GM20431 (cell line): ENCODE data around the gene FMN1.

Source experiments
- in situ Hi-C: fragments of 300-500 bp; cut with MseI, MboI; formaldehyde crosslinking; loops from one replicate; pipeline ENCODE4 v1.15.0; 2020; ENCODE audit warnings: low sequenced_read_pairs; ENCODE audit not compliant: unreplicated experiment

FMN1 gene

DNA sequence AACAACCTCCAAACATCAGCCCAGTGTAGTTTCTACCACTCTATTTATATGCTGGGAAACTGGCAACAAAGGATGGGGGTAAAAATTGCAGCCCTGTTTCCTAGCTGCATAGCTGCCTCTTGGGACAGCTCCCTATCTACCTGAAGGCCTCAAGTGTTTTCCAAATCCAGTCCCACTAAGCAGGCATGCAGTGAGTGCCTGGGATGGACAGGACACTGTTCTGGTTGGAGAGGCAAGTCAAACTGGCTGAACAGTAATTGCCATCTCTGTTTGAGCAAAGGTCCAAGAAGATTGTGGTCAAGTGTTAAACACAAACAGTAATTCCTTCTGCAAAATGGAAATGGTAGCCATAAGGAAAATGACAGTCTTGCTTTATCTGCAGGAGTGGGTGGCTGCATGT, 125.4 kb downstream of the FMN1 start:
- in situ Hi-C loops: no loop called here

DNA sequence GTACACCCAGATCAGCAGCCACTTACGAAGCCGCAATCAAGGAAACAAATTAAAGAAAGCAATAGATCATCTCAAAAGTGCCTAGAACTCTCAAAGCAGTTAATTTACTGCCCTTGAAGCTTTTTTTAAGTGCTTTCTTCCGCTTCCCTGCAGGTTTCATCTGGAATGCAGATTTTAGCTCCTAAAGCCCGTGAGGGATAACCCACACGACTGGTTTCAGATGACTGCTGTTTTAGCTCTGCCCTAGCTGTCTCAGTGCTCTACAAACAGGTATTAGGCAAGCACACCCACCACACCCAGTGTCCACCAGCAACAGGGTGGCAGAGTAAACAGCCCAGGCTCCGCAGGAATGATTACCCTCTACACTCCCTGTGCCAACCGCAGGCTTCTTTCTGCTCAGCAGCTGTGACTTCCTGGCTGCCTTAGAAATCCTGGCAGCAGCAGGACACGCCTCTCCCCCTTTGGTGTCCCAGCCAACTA, 126.0 kb downstream of the FMN1 start:
- in situ Hi-C loops: no loop called here

DNA sequence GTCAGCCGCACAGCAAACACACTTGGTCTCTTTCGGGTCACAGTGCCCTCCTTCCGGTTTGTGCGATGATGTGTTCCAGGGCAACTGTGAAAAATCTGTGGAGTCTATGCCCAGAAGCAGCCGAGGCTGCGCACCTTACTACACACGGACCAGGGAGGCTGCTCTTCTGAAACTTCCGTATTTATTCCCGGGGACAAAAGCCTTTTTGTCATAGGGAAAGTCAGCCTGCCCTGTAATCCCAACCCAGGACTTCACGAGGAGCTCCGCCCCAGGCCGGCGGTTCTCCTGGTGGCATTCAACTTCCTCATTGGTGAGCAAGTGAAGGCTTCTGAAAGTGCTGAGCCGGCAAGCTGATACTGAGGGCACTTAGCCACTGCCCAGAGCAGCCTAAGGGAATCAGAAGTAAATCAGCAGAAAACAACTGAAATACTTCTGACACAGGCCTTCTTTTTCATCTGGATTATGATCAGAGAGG, 126.5 kb downstream of the FMN1 start:
- in situ Hi-C loops: no loop called here

DNA sequence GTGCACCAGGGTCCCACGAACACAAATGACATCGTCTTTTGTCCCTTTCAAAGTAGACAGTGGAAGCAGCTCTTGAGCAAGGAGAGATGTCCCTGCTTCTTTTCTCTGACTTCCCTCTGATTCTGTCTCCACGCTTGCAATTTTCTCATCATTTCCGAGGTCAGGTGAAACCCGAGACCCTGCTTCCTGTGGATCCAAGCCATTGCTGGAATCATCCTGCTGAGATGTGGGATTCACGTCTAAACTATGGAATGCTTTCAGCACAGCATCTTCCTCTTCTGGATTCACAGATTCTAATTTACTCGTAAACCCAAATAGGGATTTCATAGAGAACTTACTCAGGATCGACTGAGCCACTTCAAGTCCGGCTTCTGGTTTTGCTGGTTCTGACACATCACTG, 127.1 kb downstream of the FMN1 start:
- in situ Hi-C loops: no loop called here

DNA sequence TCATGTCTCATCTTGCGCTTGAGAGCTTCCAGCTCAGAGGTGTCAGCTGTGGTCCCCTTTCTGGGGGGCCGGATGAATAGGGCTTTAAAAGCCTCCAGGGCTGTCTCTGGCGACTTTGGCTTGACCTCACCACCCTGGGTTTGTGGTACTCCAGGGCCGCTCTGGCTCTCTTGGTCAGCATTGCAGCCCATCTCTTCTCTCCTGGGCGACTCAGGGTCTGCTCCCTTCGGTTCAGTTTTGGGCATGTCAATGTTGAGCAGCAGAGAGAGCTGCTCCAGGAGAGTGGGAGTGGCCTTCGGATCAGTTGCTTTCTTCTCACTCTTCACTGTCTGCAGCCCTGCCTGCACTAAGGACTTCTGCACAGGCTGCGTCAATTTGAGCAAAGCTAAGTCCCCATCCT, 127.9 kb downstream of the FMN1 start:
- in situ Hi-C loops: no loop called here

DNA sequence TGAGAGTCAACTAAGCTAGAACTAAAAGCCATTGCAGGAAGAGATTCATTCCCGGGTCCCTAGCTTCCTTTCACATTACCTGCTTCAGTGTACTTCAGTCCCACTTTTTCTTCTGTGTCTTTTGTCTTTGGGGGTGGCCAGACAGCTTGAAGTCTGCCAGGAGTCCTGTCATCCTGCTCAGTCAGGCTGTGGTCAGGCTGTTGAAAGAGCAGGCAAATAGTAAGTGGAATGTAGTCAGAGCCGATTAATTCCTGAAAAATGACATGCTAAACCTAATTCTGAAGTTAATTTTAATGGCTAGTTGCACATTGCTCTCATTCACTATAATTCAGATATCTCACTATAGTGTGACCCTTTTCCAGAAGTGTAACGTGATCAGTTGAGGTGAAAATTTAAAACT, 129.6 kb downstream of the FMN1 start:
- in situ Hi-C loops: no loop called here

DNA sequence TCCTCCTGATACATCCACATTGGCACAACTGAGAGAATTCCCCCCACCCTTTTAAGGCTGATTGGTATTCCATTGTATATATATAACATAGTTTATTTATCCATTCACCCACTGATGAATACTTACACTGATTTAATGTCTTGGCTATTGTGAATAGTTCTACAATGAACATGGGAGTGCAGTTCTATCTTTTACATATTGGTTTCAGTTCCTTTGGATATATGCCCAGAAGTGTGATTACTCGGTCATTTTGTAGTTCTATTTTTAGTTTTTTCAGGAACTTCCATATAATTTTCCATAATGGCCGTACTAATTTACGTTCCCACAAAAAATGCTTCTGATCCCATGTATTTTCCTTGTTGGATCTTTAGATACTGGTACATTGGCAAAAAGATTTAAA, 135.3 kb downstream of the FMN1 start:
- in situ Hi-C loops: no loop called here

DNA sequence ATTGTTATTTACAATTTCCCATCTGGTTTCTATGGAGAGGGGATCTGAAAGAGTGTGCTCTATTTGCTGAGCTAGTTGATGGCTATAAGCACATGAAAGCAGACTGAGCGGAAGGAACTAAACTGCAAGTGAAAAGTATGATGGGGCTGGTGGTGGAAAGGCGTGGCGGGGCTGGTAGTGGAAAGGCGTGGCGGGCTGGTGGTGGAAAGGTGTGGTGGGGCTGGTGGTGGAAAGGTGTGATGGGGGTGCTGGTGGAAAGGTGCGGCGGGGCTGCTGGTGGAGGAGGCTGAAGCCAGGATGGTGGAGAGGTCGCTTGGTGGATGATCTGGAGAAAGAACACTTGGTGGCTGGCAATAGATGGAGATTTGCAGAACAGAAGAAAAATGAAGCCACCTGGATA, 136.7 kb downstream of the FMN1 start:
- in situ Hi-C loops: no loop called here

DNA sequence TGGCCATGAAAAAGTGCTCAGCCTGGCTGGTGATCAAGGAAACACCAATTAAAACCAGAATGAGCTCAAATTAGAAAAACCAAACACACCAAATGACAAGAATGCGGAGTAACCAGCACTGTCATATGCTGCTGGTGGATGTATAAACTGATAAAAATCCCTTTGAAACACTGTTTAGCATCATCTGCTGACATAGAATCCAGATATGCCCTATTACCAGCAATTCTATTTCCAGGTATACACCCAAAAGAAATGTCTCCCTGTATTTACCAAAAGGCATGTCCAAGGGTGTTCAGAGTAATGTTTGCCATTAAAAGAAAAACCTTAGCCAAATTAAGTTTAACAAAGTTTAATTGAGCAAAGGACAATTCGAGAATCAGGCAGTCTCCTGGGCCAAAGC, 138.6 kb downstream of the FMN1 start:
- in situ Hi-C loops: no loop called here

DNA sequence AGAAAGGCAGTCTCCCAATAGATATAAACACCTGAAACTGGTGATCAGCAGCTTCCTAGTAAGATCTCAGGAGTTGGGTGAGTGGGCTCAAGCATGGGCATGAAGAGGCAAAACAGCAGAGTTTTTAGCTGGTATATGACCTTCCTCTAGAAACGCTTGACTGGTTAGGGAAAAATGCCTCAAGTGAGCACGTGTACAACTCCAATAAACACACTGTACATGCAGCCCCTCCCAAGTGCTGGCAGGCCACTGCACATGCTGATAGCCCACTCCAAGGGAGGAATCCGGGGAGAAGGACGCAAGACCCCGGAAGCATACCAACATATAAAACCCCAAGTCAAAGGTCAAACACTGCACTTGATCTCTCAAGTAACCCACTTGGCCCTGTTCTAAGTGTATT, 143.0 kb downstream of the FMN1 start:
- in situ Hi-C loops: no loop called here

DNA sequence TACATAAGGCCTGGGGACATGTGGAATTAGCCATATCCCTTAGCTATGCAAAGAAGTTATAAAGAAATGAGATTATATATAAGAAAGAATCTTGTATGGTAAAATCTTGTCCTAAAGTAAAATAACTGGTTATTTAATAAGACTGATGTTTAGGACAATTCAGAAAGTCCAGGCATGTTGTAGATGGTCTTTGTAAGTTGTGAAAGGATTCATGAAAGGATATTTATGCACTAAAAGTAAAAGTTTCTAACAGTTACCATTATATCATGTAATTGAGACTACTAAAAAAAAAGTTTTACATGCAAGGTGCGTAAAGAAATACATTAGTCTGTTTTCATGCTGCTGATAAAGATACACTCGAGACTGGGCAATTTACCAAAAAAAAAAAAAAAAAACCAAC, 146.3 kb downstream of the FMN1 start:
- in situ Hi-C loops: no loop called here

DNA sequence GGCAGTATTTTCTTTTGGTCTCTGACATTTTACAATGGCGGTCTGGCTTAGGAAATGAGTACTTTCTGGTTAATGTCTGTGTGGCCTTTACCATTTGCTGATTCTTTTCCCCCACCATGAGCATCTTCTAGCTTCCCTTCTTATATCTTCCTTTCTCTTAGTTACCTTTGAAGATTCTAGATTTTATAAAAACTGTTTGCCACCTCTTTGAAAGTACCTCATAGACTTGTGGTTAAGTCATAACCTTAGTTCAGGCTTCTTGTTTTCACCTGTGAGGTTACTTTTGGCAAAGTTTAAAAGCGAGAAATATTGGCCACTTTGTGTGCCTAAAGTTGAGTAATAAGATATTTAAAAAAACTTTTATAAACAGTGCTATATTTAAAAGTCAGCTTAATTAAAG, 147.4 kb downstream of the FMN1 start:
- in situ Hi-C loops: no loop called here

DNA sequence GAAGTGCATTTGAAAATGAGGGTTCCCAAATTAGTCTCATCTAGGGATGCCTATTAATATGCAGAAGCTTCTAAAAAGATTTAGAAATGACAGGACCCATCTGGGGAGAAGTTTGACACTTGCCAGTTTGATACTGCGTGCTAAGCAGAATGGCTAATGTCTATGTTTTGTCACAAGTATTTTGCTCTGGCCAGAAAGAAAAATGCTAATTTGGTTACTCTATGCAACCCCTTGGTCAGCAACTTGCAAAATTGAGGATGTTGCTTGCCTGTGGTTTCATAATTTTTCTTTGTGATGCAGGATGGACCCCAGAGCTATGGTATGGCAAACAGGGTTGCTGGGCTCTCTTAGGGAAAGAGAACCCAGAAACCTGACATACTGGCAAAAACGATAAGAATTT, 148.2 kb downstream of the FMN1 start:
- in situ Hi-C loops: no loop called here

DNA sequence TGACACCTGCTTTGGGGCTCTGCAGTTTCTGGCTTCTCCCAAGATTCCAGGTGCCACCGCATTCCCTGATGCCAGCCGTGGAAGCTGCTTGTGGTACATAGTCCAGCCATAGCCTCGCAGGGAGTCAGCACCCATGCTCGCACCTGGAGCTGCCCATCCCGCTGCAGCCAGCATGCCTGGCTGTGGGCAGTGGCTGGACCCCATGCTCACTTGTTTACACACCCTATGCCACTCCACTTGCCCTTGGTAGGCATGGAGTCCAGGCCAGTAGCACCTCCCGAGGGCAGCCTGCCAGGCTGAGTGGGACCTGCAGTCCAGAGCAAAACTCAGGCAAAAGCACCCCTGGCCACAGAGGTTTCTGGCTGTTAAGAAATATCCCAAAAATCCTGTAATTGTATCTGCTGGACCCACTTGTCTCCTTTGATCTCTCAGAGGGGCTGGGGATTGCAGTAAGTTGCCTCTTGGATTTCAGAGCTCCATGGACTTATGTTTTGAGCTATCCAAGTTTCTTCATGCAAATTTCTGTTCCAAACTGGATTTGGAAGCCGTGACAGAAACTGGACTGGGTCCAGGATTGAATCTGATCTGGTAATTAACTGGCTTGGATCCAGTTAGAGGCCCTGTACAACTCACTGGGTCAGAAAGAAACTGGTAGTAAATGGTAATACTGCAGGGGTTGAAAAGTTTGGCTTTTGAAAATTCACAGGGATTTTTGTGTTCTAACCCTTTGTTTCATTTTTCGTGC, 149.3 kb downstream of the FMN1 start:
- in situ Hi-C loops: no loop called here

DNA sequence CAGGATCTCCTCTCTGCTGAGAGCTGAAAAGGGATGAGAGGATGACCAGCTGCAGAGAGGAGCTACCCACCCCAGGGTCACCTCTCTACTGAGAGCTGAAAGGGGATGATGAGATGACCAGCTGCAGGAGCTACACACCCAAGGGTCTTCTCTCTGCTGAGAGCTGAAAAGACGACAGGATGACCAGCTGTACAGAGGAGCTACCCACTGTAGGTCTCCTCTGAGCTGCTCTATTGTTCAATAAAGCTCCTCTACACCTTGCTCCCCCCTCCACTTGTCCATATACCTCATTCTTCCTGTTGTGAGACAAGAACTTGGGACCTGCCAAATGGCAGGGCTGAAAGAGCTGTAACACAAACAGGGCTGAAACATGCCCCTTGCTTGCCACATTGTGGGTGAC, 149.9 kb downstream of the FMN1 start:
- in situ Hi-C loops: no loop called here

DNA sequence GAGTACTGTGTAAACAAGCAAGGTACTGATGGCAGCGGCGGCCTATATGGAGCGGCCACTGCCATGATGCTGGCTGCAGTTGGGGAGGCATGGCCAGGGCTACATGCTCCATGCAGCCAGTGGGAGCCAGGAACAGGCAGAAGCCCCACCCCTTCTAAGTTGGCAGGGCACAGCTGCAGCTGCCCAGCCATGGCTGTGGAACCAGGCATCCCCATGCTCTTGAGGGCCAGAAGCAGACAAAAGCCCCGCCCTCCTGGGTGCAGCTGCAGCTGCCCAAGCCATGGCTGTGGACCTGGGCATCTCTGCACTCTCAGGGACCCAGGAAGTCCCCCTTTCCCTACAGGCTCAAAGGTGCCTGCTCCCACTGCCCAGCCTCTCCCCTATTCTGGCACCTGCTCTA, 150.9 kb downstream of the FMN1 start:
- in situ Hi-C loops: no loop called here

DNA sequence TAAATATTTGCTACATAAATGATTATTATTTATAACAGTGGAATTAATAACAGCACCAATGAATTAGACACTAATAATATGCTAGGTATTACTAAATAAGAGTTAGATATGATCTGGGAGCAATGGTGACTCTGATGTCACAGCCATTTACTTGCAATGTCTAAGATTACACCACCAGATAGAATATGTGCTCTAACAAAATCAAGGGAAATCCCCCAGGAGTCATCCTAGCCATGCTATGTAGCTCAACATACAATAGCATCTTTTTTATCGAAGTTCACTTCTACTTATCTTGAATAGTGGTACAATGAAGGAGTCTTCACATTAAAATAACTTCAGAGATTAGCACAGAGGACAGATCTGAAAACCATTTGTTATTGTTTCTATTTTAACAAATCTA, 154.0 kb downstream of the FMN1 start:
- in situ Hi-C loops: no loop called here

DNA sequence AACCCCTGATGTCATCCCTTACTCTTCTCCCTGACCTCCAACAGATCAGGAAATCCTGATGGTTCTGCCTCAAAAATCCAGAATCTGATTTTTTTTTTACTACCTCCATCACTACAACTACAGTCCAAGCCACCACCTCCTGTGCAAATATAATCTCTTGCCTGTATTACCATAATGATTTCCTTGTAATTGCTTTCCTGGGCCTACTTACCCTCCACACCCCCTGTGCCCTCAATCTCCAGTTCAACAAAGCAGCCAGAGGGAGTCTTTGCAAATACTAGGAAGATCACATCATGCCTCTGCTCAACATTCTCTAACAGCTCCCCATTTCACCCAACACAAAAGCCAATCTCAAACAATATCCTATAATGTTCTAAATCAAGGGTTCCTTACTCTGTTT, 159.9 kb downstream of the FMN1 start:
- in situ Hi-C loops: no loop called here

DNA sequence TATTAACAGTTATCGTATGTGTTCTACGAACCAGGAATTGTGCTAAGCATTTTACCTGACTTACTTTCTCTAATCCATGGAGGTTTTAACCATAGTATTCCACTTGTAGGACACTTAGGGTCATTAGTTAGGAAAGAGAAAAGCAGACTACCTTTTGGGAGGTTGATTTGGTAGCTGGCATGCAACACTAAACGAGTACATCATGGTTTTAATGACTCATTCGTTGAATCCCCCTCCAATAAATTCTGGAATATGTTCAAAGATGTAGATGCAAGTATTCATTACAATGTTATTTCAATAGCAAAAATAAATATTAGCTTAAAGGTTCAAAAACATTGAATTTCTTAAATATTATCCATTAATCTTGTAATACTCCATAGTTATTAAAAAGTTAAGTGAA, 162.5 kb downstream of the FMN1 start:
- in situ Hi-C loops: no loop called here

DNA sequence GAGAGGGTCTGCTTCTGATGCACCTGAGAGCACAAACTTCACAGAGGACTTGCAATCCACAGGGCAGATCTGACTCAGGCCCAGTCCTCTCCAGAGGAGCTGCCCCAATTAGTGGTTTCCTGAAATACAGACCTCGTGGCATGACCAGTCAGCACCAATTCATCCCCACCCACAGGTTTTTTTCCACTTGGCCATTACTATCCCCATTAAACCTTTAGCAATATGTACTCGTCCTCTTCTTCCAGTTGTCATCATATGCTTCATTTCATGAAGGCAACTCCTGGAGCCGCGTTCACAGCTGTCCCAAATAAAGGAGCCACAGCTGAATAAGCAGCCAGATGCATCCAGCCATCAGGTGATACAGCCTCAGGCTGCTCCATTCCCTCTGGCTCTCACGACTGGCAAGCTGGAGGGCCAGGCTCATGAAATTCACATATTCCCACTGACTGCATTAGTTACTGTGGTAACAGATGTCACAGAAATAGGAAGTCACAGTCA, 163.1 kb downstream of the FMN1 start:
- in situ Hi-C loops: no loop called here

DNA sequence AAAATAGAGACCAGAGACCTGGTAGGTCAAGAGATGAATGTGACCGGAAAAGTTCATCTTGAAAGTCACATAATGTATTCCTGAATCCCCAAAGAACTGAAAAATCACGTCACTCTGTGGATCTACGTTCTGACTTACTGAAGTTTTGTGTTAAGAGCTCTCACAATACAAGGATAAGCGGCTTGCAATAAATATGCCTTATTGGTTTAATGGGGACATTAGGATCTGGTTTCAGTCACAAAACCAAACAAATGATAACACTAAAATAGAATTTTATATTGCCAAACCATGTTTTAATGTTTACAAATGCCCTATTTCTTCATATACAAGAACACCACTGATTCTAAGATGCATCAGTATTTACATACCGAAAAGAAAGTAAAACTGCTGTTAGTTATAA, 164.2 kb downstream of the FMN1 start:
- in situ Hi-C loops: no loop called here

DNA sequence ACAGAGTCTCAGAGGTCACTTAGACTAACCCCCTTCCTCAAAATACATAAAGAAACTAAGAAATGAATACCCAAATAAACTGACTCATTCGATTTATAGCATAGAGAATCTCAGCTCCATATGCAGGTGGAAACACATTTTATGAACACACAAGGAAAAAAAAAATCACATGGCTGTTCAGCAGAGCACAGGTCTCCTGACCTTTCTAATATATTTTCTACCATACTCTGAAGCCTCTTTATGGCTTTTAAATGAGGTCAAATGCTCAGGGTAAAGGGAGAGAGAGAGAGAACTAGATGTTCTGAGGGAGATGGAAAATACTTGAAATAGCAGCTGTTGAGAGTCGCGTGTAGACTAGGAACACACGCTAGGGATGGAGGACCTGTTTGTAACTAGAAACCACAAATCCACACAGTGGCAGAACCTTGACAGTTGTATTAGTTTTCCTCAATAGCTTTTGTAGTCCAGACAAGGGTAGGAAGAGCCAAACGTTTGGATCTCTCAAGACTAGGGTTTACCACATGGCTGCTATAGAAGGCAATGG, 165.3 kb downstream of the FMN1 start:
- in situ Hi-C loops: no loop called here
